K562 (cell line): Measurements from ENCODE around the gene SNX3. TPM values are rescaled to one million over a fixed set of nuclear protein-coding genes. Genes with fewer than 3 reads are reported as not detected.
A peak's percentile ranks its signal among the peaks of the same experiment; 100 is the strongest.

ENCODE experiments used
- BACH1 ChIP-seq: fragments of 200-800 bp; sonication (Bioruptor generic); IDR thresholded peaks from 2 replicates; pipeline ENCODE4 v1.6.1; 2016; ENCODE audit warnings: missing genetic modification characterization, missing compliant biosample characterization
- ETV6 ChIP-seq, 3 experiments: fragments of 150-350 bp in 1 of 3; sonication (generic) in 1 of 3; formaldehyde crosslinking in 1 of 3; IDR thresholded peaks; 2 replicates each; pipeline versions ENCODE4 v1.6.1 to v1.8.0; 2014 to 2022; ENCODE audit warnings: borderline replicate concordance in 2 of 3, low read depth in 2 of 3, antibody characterized with exemption in 1 of 3, low read length in 1 of 3, mild to moderate bottlenecking in 1 of 3, missing genetic modification reagents in 1 of 3
- JUN ChIP-seq, 2 experiments: sonication (generic) in 1 of 2; formaldehyde crosslinking in 1 of 2; IDR thresholded peaks; 2 replicates each; pipeline versions ENCODE4 v1.6.1 to v1.8.0; 2012 to 2022; ENCODE audit warnings: borderline replicate concordance in 2 of 2, mild to moderate bottlenecking in 2 of 2, improper control_type of control experiment in 1 of 2, low read depth in 1 of 2, low read length in 1 of 2, missing genetic modification reagents in 1 of 2
- MAZ ChIP-seq, 2 experiments: fragments of 450-650 bp in 1 of 2; sonication (generic) in 1 of 2; formaldehyde crosslinking; IDR thresholded peaks in 1 of 2; conservative IDR thresholded peaks in 1 of 2; 2 replicates each; pipeline versions ENCODE4 v1.4.0 to v1.5.0; 2020; ENCODE audit warnings: mild to moderate bottlenecking in 1 of 2, missing genetic modification reagents in 1 of 2
- MYBL2 ChIP-seq, 2 experiments: fragments of 450-650 bp in 1 of 2; sonication (generic) in 1 of 2; formaldehyde crosslinking in 1 of 2; IDR thresholded peaks; 2 replicates each; pipeline versions ENCODE4 v1.6.1 to v1.8.1; 2017 to 2022; ENCODE audit warnings: borderline replicate concordance in 1 of 2, inconsistent platforms in 1 of 2, low read depth in 1 of 2, mild to moderate bottlenecking in 1 of 2, missing genetic modification reagents in 1 of 2, moderate library complexity in 1 of 2
- NCOA6 ChIP-seq: fragments of 450-650 bp; IDR thresholded peaks from 2 replicates; pipeline ENCODE4 v1.6.1; 2017; ENCODE audit warnings: mild to moderate bottlenecking
- POU5F1 ChIP-seq: fragments of 150-350 bp; IDR thresholded peaks from 2 replicates; pipeline ENCODE4 v1.6.1; 2014; ENCODE audit warnings: borderline replicate concordance, low read length, low read depth, mild to moderate bottlenecking; ENCODE audit not compliant: partially characterized antibody
- RCOR1 ChIP-seq, 2 experiments: IDR thresholded peaks; 2 replicates each; pipeline ENCODE4 v1.6.1; 2012; ENCODE audit warnings: low read depth in 2 of 2, low read length in 2 of 2, borderline replicate concordance in 1 of 2, improper control_type of control experiment in 1 of 2
- SP2 ChIP-seq: IDR thresholded peaks from 2 replicates; pipeline ENCODE4 v1.6.1; 2011; ENCODE audit warnings: mild to moderate bottlenecking, low read depth, low read length, moderate library complexity; ENCODE audit not compliant: poor library complexity, severe bottlenecking; ENCODE audit errors: extremely low read depth
- ZFPM2 ChIP-seq: fragments of 250-450 bp; sonication (Bioruptor Pico); IDR thresholded peaks from 2 replicates; pipeline ENCODE4 v1.5.1; 2022; ENCODE audit warnings: mild to moderate bottlenecking
- ZNF644 ChIP-seq: fragments of 200-800 bp; sonication (Bioruptor generic); IDR thresholded peaks from 2 replicates; pipeline ENCODE4 v1.6.1; 2016; ENCODE audit warnings: low read depth, missing genetic modification characterization, missing compliant biosample characterization
- polyA plus RNA-seq, 8 experiments: library from polyadenylated mRNA; depleted of rRNA in 4 of 8; stranded (reverse) in 5 of 8; unstranded in 3 of 8; fragments of >200 nt; fragmentation: Nextera tagmentation in 2 of 8; fragmentation: Illumina TruSeq in 1 of 8; extraction: Ambion mirVana in 2 of 8; extraction: Trizol in 1 of 8; gene quantifications; 2 replicates each; pipeline versions ENCODE4 v1.2.1 to v1.2.3, GENCODE V29; 2011 to 2014; ENCODE audit warnings: inconsistent platforms in 1 of 8, missing spikeins in 1 of 8
- total RNA-seq, 7 experiments: library from RNA; depleted of rRNA in 6 of 7; stranded (reverse); fragments of >200 nt in 6 of 7; fragmentation: Illumina TruSeq in 2 of 7; extraction: Trizol in 2 of 7; gene quantifications; 2 replicates each; pipeline versions ENCODE4 v1.2.1 to v1.2.3, GENCODE V29; 2011 to 2021; ENCODE audit warnings: low replicate concordance in 1 of 7
- TF ChIP-seq, protein P1 (sequence below): sonication (generic); IDR thresholded peaks from 2 replicates; pipeline ENCODE4 v1.6.1; 2016
- TF ChIP-seq, protein P2 (sequence below), 2 experiments: IDR thresholded peaks; 2 replicates each; pipeline ENCODE4 v1.6.1; 2011; ENCODE audit warnings: borderline replicate concordance in 1 of 2, control low read depth in 1 of 2, low read depth in 1 of 2, low read length in 1 of 2, mild to moderate bottlenecking in 1 of 2, mixed read lengths in 1 of 2, moderate library complexity in 1 of 2; ENCODE audit not compliant: insufficient read depth in 1 of 2, insufficient read length in 1 of 2, poor library complexity in 1 of 2, severe bottlenecking in 1 of 2; ENCODE audit errors: extremely low read depth in 1 of 2
- TF ChIP-seq, protein P3 (sequence below): fragments of 450-650 bp; formaldehyde crosslinking; IDR thresholded peaks from 2 replicates; pipeline ENCODE4 v1.4.0; 2022; ENCODE audit warnings: missing genetic modification characterization
- TF ChIP-seq, protein P4 (sequence below), 2 experiments: fragments of 200-800 bp in 1 of 2; sonication (Bioruptor generic) in 1 of 2; sonication (generic) in 1 of 2; formaldehyde crosslinking in 1 of 2; IDR thresholded peaks in 1 of 2; conservative IDR thresholded peaks in 1 of 2; 2 replicates each; pipeline versions ENCODE4 v1.5.0 to v1.6.1; 2016 to 2020; ENCODE audit warnings: missing compliant biosample characterization in 1 of 2, missing genetic modification characterization in 1 of 2, missing genetic modification reagents in 1 of 2

The SNX3 gene
- total and polyA plus RNA-seq, 9 of the 15 experiments (the other 6 are each of a cell fraction or from before 2014, with no cell fraction given) = 48.9 to 410 (median 159) TPM

DNA sequence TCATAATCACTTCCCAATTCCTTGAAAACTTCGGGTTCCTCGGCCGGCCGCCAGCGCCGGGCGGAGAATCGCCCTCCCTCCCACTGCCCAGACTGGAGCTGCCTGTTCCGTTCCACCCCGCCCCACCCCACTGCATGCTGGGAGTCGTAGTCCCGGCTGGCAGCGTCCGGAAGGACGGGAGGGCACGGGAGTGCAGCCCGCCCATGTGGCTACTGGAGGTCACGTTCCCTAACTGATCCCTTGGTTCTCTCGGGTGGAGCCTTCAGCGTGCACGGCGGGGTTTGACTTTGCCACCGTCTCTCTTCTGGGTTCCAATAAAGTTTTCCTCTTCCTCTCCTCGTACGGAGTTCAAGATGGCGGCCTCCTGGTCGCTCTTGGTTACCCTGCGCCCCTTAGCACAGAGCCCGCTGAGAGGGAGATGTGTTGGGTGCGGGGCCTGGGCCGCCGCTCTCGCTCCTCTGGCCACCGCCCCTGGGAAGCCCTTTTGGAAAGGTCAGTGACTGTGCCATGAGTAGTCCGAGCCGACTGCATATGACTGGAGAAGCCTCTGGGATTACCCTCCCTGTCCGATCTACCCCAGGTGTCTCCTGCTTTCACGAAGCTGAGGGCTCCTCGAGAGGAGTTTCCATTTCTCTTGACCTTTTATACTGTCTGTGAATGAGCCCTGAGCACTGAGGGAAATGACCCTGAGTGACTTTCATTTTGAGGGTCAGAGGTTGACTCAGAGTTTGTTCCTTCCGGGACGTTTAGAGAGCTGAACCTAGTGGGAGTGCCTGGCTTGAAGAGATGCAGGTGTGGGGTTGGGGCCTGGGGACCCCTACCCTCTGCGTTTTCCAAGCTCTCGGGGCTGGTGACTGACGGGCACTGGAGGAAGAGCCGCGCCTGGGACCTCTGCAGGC lies 34.1 kb upstream of the SNX3 start, which contains the start of gene AFG1L (continued):
- TF ChIP-seq SP2 = no peak
- TF ChIP-seq, protein P1, sequence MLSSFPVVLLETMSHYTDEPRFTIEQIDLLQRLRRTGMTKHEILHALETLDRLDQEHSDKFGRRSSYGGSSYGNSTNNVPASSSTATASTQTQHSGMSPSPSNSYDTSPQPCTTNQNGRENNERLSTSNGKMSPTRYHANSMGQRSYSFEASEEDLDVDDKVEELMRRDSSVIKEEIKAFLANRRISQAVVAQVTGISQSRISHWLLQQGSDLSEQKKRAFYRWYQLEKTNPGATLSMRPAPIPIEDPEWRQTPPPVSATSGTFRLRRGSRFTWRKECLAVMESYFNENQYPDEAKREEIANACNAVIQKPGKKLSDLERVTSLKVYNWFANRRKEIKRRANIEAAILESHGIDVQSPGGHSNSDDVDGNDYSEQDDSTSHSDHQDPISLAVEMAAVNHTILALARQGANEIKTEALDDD = no peak
- TF ChIP-seq MYBL2 (IDR thresholded peaks at IDR 0.05; ENCODE audit: low read depth) = no peak
- TF ChIP-seq MYBL2 (CRISPR knock-in tag; IDR thresholded peaks at IDR 0.05; ENCODE audit: borderline replicate concordance) = no peak
- TF ChIP-seq ZFPM2 (CRISPR knock-in tag) = no peak
- no peak for TF ChIP-seq POU5F1
- no peak for TF ChIP-seq JUN (IDR thresholded peaks at IDR 0.05; ENCODE audit: borderline replicate concordance, low read depth, low read length)
- no peak; the same call in 1 of the 2 replicates for TF ChIP-seq JUN (CRISPR knock-in tag; IDR thresholded peaks at IDR 0.05; ENCODE audit: borderline replicate concordance)
- TF ChIP-seq BACH1 (tag) = 0 out of 2 replicates have a peak, but pooled peaks have one; percentile 31
- TF ChIP-seq, protein P2, sequence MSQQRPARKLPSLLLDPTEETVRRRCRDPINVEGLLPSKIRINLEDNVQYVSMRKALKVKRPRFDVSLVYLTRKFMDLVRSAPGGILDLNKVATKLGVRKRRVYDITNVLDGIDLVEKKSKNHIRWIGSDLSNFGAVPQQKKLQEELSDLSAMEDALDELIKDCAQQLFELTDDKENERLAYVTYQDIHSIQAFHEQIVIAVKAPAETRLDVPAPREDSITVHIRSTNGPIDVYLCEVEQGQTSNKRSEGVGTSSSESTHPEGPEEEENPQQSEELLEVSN (IDR thresholded peaks at IDR 0.05; ENCODE audit: borderline replicate concordance in 1 of 2, extremely low read depth in 1 of 2, insufficient read depth in 1 of 2, insufficient read length in 1 of 2, low read depth in 1 of 2, low read length in 1 of 2, poor library complexity in 1 of 2, severe bottlenecking in 1 of 2) = no peak
- TF ChIP-seq NCOA6 = no peak
- TF ChIP-seq, protein P3, sequence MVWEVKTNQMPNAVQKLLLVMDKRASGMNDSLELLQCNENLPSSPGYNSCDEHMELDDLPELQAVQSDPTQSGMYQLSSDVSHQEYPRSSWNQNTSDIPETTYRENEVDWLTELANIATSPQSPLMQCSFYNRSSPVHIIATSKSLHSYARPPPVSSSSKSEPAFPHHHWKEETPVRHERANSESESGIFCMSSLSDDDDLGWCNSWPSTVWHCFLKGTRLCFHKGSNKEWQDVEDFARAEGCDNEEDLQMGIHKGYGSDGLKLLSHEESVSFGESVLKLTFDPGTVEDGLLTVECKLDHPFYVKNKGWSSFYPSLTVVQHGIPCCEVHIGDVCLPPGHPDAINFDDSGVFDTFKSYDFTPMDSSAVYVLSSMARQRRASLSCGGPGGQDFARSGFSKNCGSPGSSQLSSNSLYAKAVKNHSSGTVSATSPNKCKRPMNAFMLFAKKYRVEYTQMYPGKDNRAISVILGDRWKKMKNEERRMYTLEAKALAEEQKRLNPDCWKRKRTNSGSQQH (CRISPR knock-in tag) = no peak
- peak; percentile 82 for TF ChIP-seq ZNF644 (tag)
- no peak; a peak in 1 of 4 replicates for TF ChIP-seq ETV6 (IDR thresholded peaks at IDR 0.05; ENCODE audit: borderline replicate concordance in 1 of 2, low read depth in 2 of 2, low read length in 1 of 2)
- TF ChIP-seq ETV6 (CRISPR knock-in tag; IDR thresholded peaks at IDR 0.05; ENCODE audit: borderline replicate concordance) = no peak
- TF ChIP-seq, protein P4, sequence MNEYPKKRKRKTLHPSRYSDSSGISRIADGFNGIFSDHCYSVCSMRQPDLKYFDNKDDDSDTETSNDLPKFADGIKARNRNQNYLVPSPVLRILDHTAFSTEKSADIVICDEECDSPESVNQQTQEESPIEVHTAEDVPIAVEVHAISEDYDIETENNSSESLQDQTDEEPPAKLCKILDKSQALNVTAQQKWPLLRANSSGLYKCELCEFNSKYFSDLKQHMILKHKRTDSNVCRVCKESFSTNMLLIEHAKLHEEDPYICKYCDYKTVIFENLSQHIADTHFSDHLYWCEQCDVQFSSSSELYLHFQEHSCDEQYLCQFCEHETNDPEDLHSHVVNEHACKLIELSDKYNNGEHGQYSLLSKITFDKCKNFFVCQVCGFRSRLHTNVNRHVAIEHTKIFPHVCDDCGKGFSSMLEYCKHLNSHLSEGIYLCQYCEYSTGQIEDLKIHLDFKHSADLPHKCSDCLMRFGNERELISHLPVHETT (CRISPR knock-in tag; conservative IDR thresholded peaks at IDR 0.05 in 1 of 2, IDR thresholded peaks at IDR 0.05 in 1 of 2) = 0 out of 4 replicates have a peak, but pooled peaks of 1 of the 2 experiments have one; percentile 59
- TF ChIP-seq RCOR1 (IDR thresholded peaks at IDR 0.05; ENCODE audit: borderline replicate concordance in 1 of 2, low read depth in 2 of 2, low read length in 2 of 2) = peak in 1 of 2 experiments; percentile 10; a peak in 1 of 4 replicates
- peak; percentile 87 to 91 for TF ChIP-seq MAZ (CRISPR knock-in tag; conservative IDR thresholded peaks at IDR 0.05 in 1 of 2, IDR thresholded peaks at IDR 0.05 in 1 of 2)
